RWPE2 (cell line): Measurements from ENCODE around the gene SLC46A1.

Experiments
- ATAC-seq: fragments of 200-7000 bp; cut with Tn5 transposase; 3 replicates; pipeline ENCODE4 v1.9.1; 2021; ENCODE audit warnings: low read depth
- DNase-seq: peaks from one replicate; pipeline ENCODE4 v3.0.0-alpha.2; 2020; ENCODE audit warnings: low spot score
- H3K27ac ChIP-seq: fragments of 450-650 bp; 2 replicates; pipeline ENCODE4 v1.5.1; 2017; ENCODE audit warnings: mild to moderate bottlenecking; ENCODE audit not compliant: poor library complexity, severe bottlenecking
- H3K27me3 ChIP-seq: fragments of 250-450 bp; sonication (Bioruptor Pico); 2 replicates; pipeline ENCODE4 v1.5.1; 2021; ENCODE audit warnings: mild to moderate bottlenecking, moderate library complexity; ENCODE audit not compliant: insufficient read depth, poor library complexity, severe bottlenecking
- H3K36me3 ChIP-seq: fragments of 250-450 bp; sonication (Bioruptor Pico); 2 replicates; pipeline ENCODE4 v1.5.1; 2020; ENCODE audit warnings: low read depth, mild to moderate bottlenecking, moderate library complexity
- H3K4me1 ChIP-seq: fragments of 250-450 bp; sonication (Bioruptor Pico); 2 replicates; pipeline ENCODE4 v1.5.1; 2021; ENCODE audit warnings: mild to moderate bottlenecking, moderate library complexity; ENCODE audit not compliant: insufficient read depth, poor library complexity, severe bottlenecking
- H3K4me3 ChIP-seq: fragments of 250-450 bp; sonication (Bioruptor Pico); 2 replicates; pipeline ENCODE4 v1.5.1; 2021; ENCODE audit warnings: mild to moderate bottlenecking, moderate library complexity; ENCODE audit not compliant: severe bottlenecking
- H3K9me3 ChIP-seq: fragments of 250-450 bp; sonication (Bioruptor Pico); 2 replicates; pipeline ENCODE4 v1.5.1; 2021; ENCODE audit warnings: mild to moderate bottlenecking, moderate library complexity; ENCODE audit not compliant: severe bottlenecking
- TF ChIP-seq, protein P1 (sequence below): fragments of 450-650 bp; IDR thresholded peaks from one replicate; pipeline ENCODE4 v1.5.1; 2017; ENCODE audit warnings: mild to moderate bottlenecking, moderate library complexity; ENCODE audit not compliant: poor library complexity, severe bottlenecking

The SLC46A1 gene

GRCh38 chr17:28395426-28395825 lies 10.6 kb downstream of the SLC46A1 start:
- Histone ChIP-seq H3K4me3 (no peak overlapping the region), H3K9me3 (no peaks in the 10 kb centered on the region), H3K36me3 (peaks cover 17% of the 10 kb centered on the region), H3K27ac (peak overlapping the region; percentile 9), H3K4me1 (peaks cover 5% of the 10 kb centered on the region), H3K27me3 (no peaks in the 10 kb centered on the region)
- ATAC-seq (no peak), DNase-seq (no peak)
- TF ChIP-seq, protein P1, sequence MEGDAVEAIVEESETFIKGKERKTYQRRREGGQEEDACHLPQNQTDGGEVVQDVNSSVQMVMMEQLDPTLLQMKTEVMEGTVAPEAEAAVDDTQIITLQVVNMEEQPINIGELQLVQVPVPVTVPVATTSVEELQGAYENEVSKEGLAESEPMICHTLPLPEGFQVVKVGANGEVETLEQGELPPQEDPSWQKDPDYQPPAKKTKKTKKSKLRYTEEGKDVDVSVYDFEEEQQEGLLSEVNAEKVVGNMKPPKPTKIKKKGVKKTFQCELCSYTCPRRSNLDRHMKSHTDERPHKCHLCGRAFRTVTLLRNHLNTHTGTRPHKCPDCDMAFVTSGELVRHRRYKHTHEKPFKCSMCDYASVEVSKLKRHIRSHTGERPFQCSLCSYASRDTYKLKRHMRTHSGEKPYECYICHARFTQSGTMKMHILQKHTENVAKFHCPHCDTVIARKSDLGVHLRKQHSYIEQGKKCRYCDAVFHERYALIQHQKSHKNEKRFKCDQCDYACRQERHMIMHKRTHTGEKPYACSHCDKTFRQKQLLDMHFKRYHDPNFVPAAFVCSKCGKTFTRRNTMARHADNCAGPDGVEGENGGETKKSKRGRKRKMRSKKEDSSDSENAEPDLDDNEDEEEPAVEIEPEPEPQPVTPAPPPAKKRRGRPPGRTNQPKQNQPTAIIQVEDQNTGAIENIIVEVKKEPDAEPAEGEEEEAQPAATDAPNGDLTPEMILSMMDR: no peak

- TF ChIP-seq, protein P1: no peak
- peak overlapping the region; percentile 9 for H3K27ac ChIP-seq
- H3K9me3 ChIP-seq: no peaks in the 10 kb centered on the region
- no peaks in the 10 kb centered on the region for H3K27me3 ChIP-seq
- ATAC-seq (peak; percentile 7; the same call in 1 of the 3 replicates), DNase-seq (no peak)
- no peak overlapping the region for H3K4me3 ChIP-seq
- peaks cover 17% of the 10 kb centered on the region; the same call in 1 of the 2 replicates for H3K36me3 ChIP-seq
- H3K4me1 ChIP-seq: peaks cover 5% of the 10 kb centered on the region
Observed at GRCh38 chr17:28394337-28395116, 11.5 kb downstream of the SLC46A1 start.

- no peak for ATAC-seq
- no peaks in the 10 kb centered on the region for H3K27me3 ChIP-seq
- H3K9me3 ChIP-seq: no peaks in the 10 kb centered on the region
- H3K4me3 ChIP-seq: no peak overlapping the region
- no peak for DNase-seq
- H3K36me3 ChIP-seq: 0 out of 2 replicates have a peak, but pooled peaks cover 6% of the 10 kb centered on the region
- H3K27ac ChIP-seq: no peak overlapping the region
- TF ChIP-seq, protein P1: no peak
- H3K4me1 ChIP-seq: peaks cover 5% of the 10 kb centered on the region
Observed at GRCh38 chr17:28392491-28392890, 13.5 kb downstream of the SLC46A1 start.

GRCh38 chr17:28391401-28391800 lies 14.6 kb downstream of the SLC46A1 start:
- Histone ChIP-seq H3K27ac (no peak overlapping the region), H3K36me3 (0 out of 2 replicates have a peak, but pooled peaks cover 6% of the 10 kb centered on the region), H3K4me1 (peaks cover 5% of the 10 kb centered on the region), H3K27me3 (no peaks in the 10 kb centered on the region), H3K9me3 (no peaks in the 10 kb centered on the region), H3K4me3 (no peak overlapping the region)
- TF ChIP-seq, protein P1: no peak
- ATAC-seq (no peak), DNase-seq (peak; percentile 19)

DNA sequence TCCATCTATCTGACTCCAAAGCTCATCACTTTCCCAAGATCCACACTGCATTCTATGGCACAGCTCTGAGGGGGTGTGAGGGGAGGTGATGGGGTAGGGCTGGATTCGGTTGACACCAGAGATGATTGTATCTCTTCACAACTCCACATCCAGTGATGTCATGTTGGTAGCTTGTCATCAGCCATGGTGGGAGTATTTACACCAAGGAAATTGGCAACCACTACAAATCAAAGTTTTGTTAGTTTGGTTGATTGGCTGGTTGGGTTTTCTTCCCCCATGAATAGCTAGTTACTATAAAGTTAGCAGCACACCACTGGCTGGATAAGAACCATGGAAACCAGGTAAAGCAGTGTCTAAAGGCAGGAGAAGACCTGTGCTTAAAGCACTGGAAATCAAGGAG lies 15.0 kb downstream of the SLC46A1 start:
- TF ChIP-seq, protein P1: no peak
- H3K27ac ChIP-seq: no peak overlapping the region
- H3K4me3 ChIP-seq: no peak overlapping the region
- DNase-seq (no peak), ATAC-seq (no peak)
- 0 out of 2 replicates have a peak, but pooled peaks cover 6% of the 10 kb centered on the region for H3K36me3 ChIP-seq
- no peaks in the 10 kb centered on the region for H3K9me3 ChIP-seq
- no peaks in the 10 kb centered on the region for H3K27me3 ChIP-seq
- peaks cover 5% of the 10 kb centered on the region for H3K4me1 ChIP-seq
